Neural cell (in vitro differentiated cells): ENCODE data around the gene TEKT2. TPM values are rescaled to one million over a fixed set of nuclear protein-coding genes. Genes with fewer than 3 reads are reported as not detected.

ENCODE experiments used
- H2AFZ ChIP-seq: fragments of 200-600, 300-800 bp; sonication (generic), shearing (Covaris generic); 2 replicates; pipeline ENCODE4 v1.6.0; 2014; ENCODE audit warnings: low read depth, mild to moderate bottlenecking, antibody characterized with exemption, low read length, moderate library complexity
- H3F3A ChIP-seq: fragments of 200-600 bp; shearing (Covaris generic); 2 replicates; pipeline ENCODE4 v1.6.1; 2016; ENCODE audit warnings: mild to moderate bottlenecking, moderate library complexity, mixed read lengths, antibody characterized with exemption, low read length; ENCODE audit not compliant: insufficient read depth, poor library complexity, severe bottlenecking
- H3K27ac ChIP-seq: fragments of 200-600, 300-800 bp; sonication (generic), shearing (Covaris generic); 2 replicates; pipeline ENCODE4 v1.5.1; 2014; ENCODE audit warnings: mild to moderate bottlenecking, low read length, moderate library complexity
- H3K27me3 ChIP-seq: fragments of 300-800, 200-600 bp; sonication (generic), shearing (Covaris generic); 2 replicates; pipeline ENCODE4 v1.6.0; 2014; ENCODE audit warnings: mild to moderate bottlenecking, low read depth, low read length, moderate library complexity; ENCODE audit not compliant: insufficient read depth
- H3K36me3 ChIP-seq: fragments of 300-800, 200-600 bp; sonication (generic), shearing (Covaris generic); 2 replicates; pipeline ENCODE4 v1.5.1; 2014; ENCODE audit warnings: mild to moderate bottlenecking, antibody characterized with exemption, low read length, moderate library complexity; ENCODE audit not compliant: insufficient read depth
- H3K4me2 ChIP-seq: fragments of 300-800, 200-600 bp; sonication (generic), shearing (Covaris generic); 2 replicates; pipeline ENCODE4 v1.6.0; 2014; ENCODE audit warnings: mild to moderate bottlenecking, low read length
- H3K4me3 ChIP-seq: fragments of 300-800, 200-600 bp; sonication (generic), shearing (Covaris generic); 2 replicates; pipeline ENCODE4 v1.5.1; 2014; ENCODE audit warnings: mild to moderate bottlenecking, low read length, moderate library complexity
- H3K79me2 ChIP-seq: fragments of 200-600 bp; shearing (Covaris generic); replicated peaks from 2 replicates; pipeline ENCODE4 v1.6.0; 2014; ENCODE audit warnings: mild to moderate bottlenecking, low read length, moderate library complexity; ENCODE audit not compliant: insufficient read depth
- H3K9ac ChIP-seq: fragments of 300-800, 200-600 bp; sonication (generic), shearing (Covaris generic); 2 replicates; pipeline ENCODE4 v1.6.1; 2016; ENCODE audit warnings: mild to moderate bottlenecking, low read length, mixed read lengths
- H3K9me2 ChIP-seq: fragments of 200-600 bp; shearing (Covaris generic); 2 replicates; pipeline ENCODE4 v1.6.1; 2016; ENCODE audit warnings: mild to moderate bottlenecking, low read length, mixed read lengths; ENCODE audit not compliant: insufficient read depth
- H3K9me3 ChIP-seq: fragments of 200-600, 300-800 bp; sonication (generic), shearing (Covaris generic); 2 replicates; pipeline ENCODE4 v1.6.1; 2016; ENCODE audit warnings: mild to moderate bottlenecking, mixed run types, low read length, moderate library complexity, mixed read lengths
- H4K20me1 ChIP-seq: fragments of 200-600 bp; shearing (Covaris generic); 2 replicates; pipeline ENCODE4 v1.6.1; 2016; ENCODE audit warnings: mild to moderate bottlenecking, mixed run types; ENCODE audit not compliant: insufficient read depth
- CTCF ChIP-seq: fragments of 450-650 bp; IDR thresholded peaks from 2 replicates; pipeline ENCODE4 v1.5.1; 2014; ENCODE audit warnings: antibody characterized with exemption, mild to moderate bottlenecking, moderate library complexity; ENCODE audit not compliant: poor library complexity, severe bottlenecking
- EP300 ChIP-seq: fragments of 450-650 bp; conservative IDR thresholded peaks from 2 replicates; pipeline ENCODE4 v1.6.1; 2014; ENCODE audit warnings: antibody characterized with exemption, mild to moderate bottlenecking, moderate library complexity; ENCODE audit not compliant: poor library complexity, severe bottlenecking
- EZH2 ChIP-seq: fragments of 200-600, 300-800 bp; shearing (Covaris generic), sonication (generic); IDR thresholded peaks from 2 replicates; pipeline ENCODE4 v1.6.1; 2014; ENCODE audit warnings: antibody characterized with exemption, low read length, borderline replicate concordance, mild to moderate bottlenecking; ENCODE audit not compliant: insufficient read depth, poor library complexity, severe bottlenecking
- MXI1 ChIP-seq: fragments of 450-650 bp; conservative IDR thresholded peaks from 2 replicates; pipeline ENCODE4 v1.6.1; 2014; ENCODE audit warnings: antibody characterized with exemption, mild to moderate bottlenecking; ENCODE audit not compliant: poor library complexity, severe bottlenecking
- POLR2AphosphoS5 ChIP-seq: IDR thresholded peaks from 2 replicates; pipeline ENCODE4 v1.6.1; 2012
- RAD21 ChIP-seq: fragments of 450-650 bp; conservative IDR thresholded peaks from 2 replicates; pipeline ENCODE4 v1.6.1; 2014; ENCODE audit warnings: antibody characterized with exemption, mild to moderate bottlenecking, moderate library complexity
- REST ChIP-seq: IDR thresholded peaks from 2 replicates; pipeline ENCODE4 v1.6.1; 2012; ENCODE audit warnings: borderline replicate concordance
- SMC3 ChIP-seq: fragments of 450-650 bp; conservative IDR thresholded peaks from 2 replicates; pipeline ENCODE4 v1.6.1; 2014; ENCODE audit warnings: antibody characterized with exemption, mild to moderate bottlenecking, moderate library complexity; ENCODE audit not compliant: poor library complexity
- TAF1 ChIP-seq: IDR thresholded peaks from 2 replicates; pipeline ENCODE4 v1.6.1; 2012; ENCODE audit warnings: low read depth
- polyA plus RNA-seq: library from polyadenylated mRNA; depleted of rRNA; stranded (reverse); fragments of >200 nt; gene quantifications from 2 replicates; pipeline ENCODE4 v1.2.3, GENCODE V29; 2014

The TEKT2 gene
- polyA plus RNA-seq, 1 donor from 2014 or later = 32.1 TPM

GRCh38 chr1:36068866-36069265 is 15.0 kb upstream of the TEKT2 start:
- Histone ChIP-seq H3K9me3 (no peaks in the 10 kb centered on the region), H3K9me2 (no peaks in the 10 kb centered on the region), H3K27me3 (no peaks in the 10 kb centered on the region), H3K4me2 (no peak overlapping the region), H3K36me3 (no peaks in the 10 kb centered on the region), H2AFZ (no peak overlapping the region), H3K9ac (no peak overlapping the region), H3K79me2 (no peaks in the 10 kb centered on the region), H3F3A (no peaks in the 10 kb centered on the region), H4K20me1 (no peaks in the 10 kb centered on the region), H3K4me3 (no peak overlapping the region), H3K27ac (no peak overlapping the region)
- no peak for TF ChIP-seq POLR2AphosphoS5
- no peak for TF ChIP-seq REST
- no peak for TF ChIP-seq EZH2
- no peak for TF ChIP-seq RAD21
- TF ChIP-seq CTCF = no peak
- TF ChIP-seq TAF1 = no peak
- TF ChIP-seq MXI1 = no peak
- no peak for TF ChIP-seq SMC3
- TF ChIP-seq EP300 = no peak

- Histone ChIP-seq H3K79me2 (no peaks in the 10 kb centered on the region), H3K9me3 (no peaks in the 10 kb centered on the region), H3K9me2 (no peaks in the 10 kb centered on the region), H4K20me1 (no peaks in the 10 kb centered on the region), H2AFZ (no peak overlapping the region), H3K27ac (no peak overlapping the region), H3F3A (no peaks in the 10 kb centered on the region), H3K36me3 (no peaks in the 10 kb centered on the region), H3K9ac (no peak overlapping the region), H3K4me3 (no peak overlapping the region), H3K27me3 (no peaks in the 10 kb centered on the region), H3K4me2 (no peak overlapping the region)
- no peak for TF ChIP-seq REST
- TF ChIP-seq EZH2 = no peak
- TF ChIP-seq EP300 = no peak
- TF ChIP-seq CTCF = no peak
- no peak for TF ChIP-seq MXI1
Observed at GRCh38 chr1:36070349-36070748, 13.5 kb upstream of the TEKT2 start.
